ENCODE data around the gene DDIT4L.
"Not testable (repeated sequence)": the region's sequence is repeated elsewhere in the genome, so short reads cannot be mapped to it uniquely, and the experiment has no call there.

The DDIT4L gene

GRCh38 chr4:100165809-100166208 is 24.5 kb downstream of the DDIT4L start:
- DNase-seq, result no peak

DNA sequence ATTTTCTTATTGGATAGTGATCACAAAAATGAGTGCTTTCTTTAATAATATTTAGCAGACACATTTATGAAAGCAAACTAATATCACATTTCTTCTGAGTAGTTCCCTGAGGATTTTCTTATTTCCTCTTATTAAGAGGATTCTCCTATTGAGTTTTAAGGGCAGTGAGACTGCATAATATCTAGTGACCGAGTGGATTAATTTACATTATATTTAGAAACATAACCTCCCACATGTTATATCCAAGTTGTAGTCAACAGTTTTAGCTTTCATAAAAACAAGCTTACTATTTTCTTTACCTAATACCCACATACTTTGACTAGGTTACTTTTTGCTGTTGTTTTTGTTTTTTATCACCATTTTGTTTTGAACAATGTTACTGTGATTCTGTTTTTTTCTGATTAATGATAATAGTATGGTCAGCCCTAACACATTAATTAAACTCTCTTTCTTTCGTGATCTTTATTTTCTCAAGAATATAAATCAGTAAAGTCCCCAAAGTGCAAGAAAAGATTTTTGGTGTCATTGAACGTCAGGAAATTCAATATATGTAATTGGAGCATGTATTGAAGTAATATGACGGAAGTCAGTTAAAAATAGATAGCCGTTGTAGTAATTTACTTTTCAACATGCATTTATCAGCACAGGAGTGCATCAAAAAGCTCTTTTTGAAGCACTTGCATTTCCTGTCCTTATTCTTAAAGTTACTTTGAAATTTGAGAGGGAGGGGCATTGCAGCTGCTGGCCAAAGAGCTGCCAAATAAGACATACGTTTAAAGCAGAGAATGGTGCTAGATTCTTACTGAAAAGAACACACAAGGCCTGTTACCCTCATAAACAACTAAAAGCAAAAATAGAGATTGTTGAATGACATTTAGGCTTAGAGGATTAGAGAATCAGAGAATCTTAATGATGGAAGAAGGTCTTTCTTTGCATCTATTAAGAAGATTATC is 25.2 kb downstream of the DDIT4L start:
- DNase-seq, result no peak

DNA sequence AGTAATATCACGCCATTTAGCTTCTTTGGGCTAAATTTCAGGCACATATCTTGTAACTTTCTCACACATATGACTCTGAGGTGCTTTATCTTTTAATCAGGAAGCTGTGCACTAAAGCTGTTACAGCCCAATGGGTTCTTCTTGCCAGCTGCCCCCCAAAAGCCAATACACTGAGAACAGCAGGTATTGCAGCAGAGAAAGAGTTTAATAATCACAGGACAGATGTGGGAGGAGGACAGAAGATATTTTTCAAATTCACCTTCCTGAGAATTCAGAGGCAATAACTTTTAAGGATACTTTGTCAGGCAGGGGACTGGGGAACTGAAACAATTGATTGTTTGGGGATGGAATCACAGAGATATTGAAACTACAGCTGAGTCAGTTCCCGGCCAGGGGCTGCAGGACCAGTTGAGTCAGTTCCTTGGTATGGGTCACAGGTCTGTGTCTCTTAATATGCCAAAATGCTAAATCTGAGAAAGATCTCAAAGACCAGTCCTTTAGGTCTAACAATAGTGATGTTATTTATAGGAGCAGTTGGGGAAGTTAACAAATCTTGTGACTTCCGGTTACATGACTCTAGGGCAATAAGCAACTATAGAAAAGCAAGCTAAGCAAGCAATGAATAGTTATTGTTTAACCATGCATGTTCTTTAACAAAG is 28.1 kb downstream of the DDIT4L start:
- DNase-seq, result no peak

- no peak for DNase-seq
These were observed 41.1 kb downstream of the DDIT4L start for GRCh38 chr4:100149190-100149589.

GRCh38 chr4:100147684-100148083 is 42.6 kb downstream of the DDIT4L start:
- DNase-seq, result no peak

DNA sequence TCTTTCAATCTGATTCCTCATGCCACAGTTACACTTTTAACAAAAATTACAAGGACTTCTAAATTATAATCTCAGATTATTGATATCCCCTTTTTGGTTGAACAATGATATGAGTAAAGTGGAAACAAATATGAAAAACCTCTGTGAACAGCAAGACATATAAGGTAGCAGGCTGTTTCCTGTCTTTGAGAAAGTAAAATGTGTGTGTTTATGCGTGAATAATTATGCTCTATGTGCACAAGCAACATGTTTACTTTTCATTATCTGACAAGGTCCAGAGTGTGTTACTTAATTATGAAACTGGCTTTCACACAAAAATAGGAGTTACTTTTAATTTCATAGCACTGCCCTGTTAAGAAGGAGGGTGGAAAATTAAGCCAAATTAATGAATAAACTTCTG is 43.1 kb downstream of the DDIT4L start:
- DNase-seq, result no peak

- no peak for DNase-seq
These were observed 43.5 kb downstream of the DDIT4L start for GRCh38 chr4:100146756-100147155.

DNA sequence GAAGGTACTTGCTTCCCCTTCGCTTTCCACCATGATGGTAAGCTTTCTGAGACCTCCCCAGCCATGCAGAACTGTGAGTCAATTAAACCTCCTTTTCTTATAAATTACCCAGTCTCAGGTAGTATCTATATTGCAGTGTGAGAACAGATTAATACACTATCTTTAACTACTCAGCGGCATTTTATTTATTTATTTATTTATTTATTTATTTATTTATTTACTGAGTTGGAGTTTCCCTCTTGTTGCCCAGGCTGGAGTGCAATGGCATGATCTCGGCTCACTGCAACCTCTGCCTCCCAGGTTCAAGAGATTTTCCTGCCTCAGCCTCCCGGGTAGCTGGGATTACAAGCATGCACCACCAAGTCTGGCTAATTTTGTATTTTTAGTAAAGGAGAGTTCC is 52.9 kb downstream of the DDIT4L start:
- DNase-seq, result not testable (repeated sequence)
